Measurements from ENCODE around the gene NDUFB1.

Gene NDUFB1

DNA sequence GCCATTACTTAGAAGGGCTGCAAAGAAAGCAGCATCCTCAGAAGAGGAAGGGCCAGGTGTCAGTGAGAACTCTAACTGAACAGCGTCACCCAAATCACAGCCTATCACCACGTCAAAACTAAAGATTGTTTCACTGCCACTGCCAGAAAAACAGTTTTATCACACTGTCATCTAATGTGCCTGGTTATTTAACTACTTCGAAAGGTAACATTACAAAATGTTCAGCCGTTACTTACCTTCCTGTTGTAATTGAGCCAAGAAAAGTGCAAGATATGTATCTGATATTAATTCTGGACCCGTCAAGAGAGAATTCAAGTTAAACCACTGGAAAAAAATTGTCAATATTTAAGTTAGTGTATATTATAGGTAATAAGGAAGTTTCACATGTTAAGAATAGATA lies 33.0 kb downstream of the NDUFB1 start:
- no peak for DNase-seq

DNA sequence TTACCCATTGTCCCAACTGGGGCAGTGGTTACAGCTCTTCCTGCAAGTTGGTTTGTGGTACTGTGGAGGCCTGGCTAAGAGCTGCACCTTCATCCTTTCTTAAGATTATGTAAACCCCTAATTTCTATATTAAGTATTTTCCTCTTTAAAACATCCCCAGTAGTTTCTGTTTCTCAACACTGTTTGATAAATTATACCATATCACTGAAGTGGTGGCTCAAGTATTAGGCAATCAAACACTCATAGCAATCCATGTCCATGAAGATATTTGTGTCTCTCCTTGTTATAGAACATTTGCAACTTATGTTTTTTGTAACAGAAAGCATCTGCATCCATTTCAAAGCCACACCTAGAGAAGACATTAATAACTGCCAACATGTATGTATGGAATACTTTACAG lies 47.0 kb downstream of the NDUFB1 start:
- DNase-seq = no peak
